ENCODE measurements around the gene HDLBP. TPM values are rescaled to one million over a fixed set of nuclear protein-coding genes. Genes with fewer than 3 reads are reported as not detected.

The HDLBP gene
- total RNA-seq, 4 donors from 2014 or later: 383 to 486 (median 444) TPM

GRCh38 chr2:241180495-241180894, 135.0 kb downstream of the HDLBP start:
- H3K4me1 ChIP-seq: no peaks in the 10 kb centered on the region
- no peaks in the 10 kb centered on the region for H3K27me3 ChIP-seq
- peaks cover 0 to 48% of the 10 kb centered on the region in 2 donors for H3K36me3 ChIP-seq
- no peak overlapping the region for H3K4me3 ChIP-seq
- no peaks in the 10 kb centered on the region for H3K9me3 ChIP-seq
- in situ Hi-C loops (cut with MboI; ENCODE audit: low sequenced_read_pairs in 4 of 4): no loop called here
- no peak for DNase-seq
- no peak for TF ChIP-seq CTCF (IDR thresholded peaks at IDR 0.05 in 4 of 5, conservative IDR thresholded peaks at IDR 0.05 in 1 of 5)
- TF ChIP-seq POLR2A (IDR thresholded peaks at IDR 0.05): no peak
- no peak overlapping the region for H3K27ac ChIP-seq
- intact Hi-C loops (cut with DNase I; ENCODE audit: low total_unique reads): no loop called here
- no peak for ATAC-seq

GRCh38 chr2:241179899-241180298, 135.6 kb downstream of the HDLBP start:
- Histone ChIP-seq H3K36me3 (peaks cover 0 to 54% of the 10 kb centered on the region in 2 donors), H3K27ac (no peak overlapping the region)
- TF ChIP-seq POLR2A (IDR thresholded peaks at IDR 0.05) (no peak), CTCF (IDR thresholded peaks at IDR 0.05 in 4 of 5, conservative IDR thresholded peaks at IDR 0.05 in 1 of 5) (no peak)

GRCh38 chr2:241178961-241179360, 136.5 kb downstream of the HDLBP start:
- Histone ChIP-seq H3K4me3 (no peak overlapping the region), H3K4me1 (no peaks in the 10 kb centered on the region), H3K9me3 (no peaks in the 10 kb centered on the region), H3K27me3 (no peaks in the 10 kb centered on the region), H3K36me3 (peaks cover 0 to 55% of the 10 kb centered on the region in 2 donors), H3K27ac (no peak overlapping the region)
- ATAC-seq (no peak), DNase-seq (no peak)
- intact Hi-C loops (cut with DNase I; ENCODE audit: low total_unique reads): no loop called here
- TF ChIP-seq CTCF (IDR thresholded peaks at IDR 0.05 in 4 of 5, conservative IDR thresholded peaks at IDR 0.05 in 1 of 5): no peak
- TF ChIP-seq POLR2A (IDR thresholded peaks at IDR 0.05): no peak
- in situ Hi-C loops (cut with MboI; ENCODE audit: low sequenced_read_pairs in 4 of 4): no loop called here

More at GRCh38 chr2:241179899-241180298, 135.6 kb downstream of the HDLBP start:
- no peak overlapping the region for H3K4me3 ChIP-seq
- DNase-seq: no peak
- no peak for ATAC-seq
- no peaks in the 10 kb centered on the region for H3K9me3 ChIP-seq
- H3K4me1 ChIP-seq: no peaks in the 10 kb centered on the region
- in situ Hi-C loops (cut with MboI; ENCODE audit: low sequenced_read_pairs in 4 of 4) (no loop called here), intact Hi-C loops (cut with DNase I; ENCODE audit: low total_unique reads) (no loop called here)
- H3K27me3 ChIP-seq: no peaks in the 10 kb centered on the region

GRCh38 chr2:241177526-241178334, 137.7 kb downstream of the HDLBP start:
- TF ChIP-seq CTCF (IDR thresholded peaks at IDR 0.05 in 4 of 5, conservative IDR thresholded peaks at IDR 0.05 in 1 of 5) (no peak), POLR2A (IDR thresholded peaks at IDR 0.05) (no peak)
- in situ Hi-C loops (cut with MboI; ENCODE audit: low sequenced_read_pairs in 4 of 4) (no loop called here), intact Hi-C loops (cut with DNase I; ENCODE audit: low total_unique reads) (no loop called here)
- ATAC-seq: no peak
- Histone ChIP-seq H3K36me3 (peaks cover 0 to 47% of the 10 kb centered on the region in 2 donors), H3K9me3 (no peaks in the 10 kb centered on the region), H3K27me3 (no peaks in the 10 kb centered on the region), H3K27ac (no peak overlapping the region), H3K4me1 (no peaks in the 10 kb centered on the region), H3K4me3 (no peak overlapping the region)
- no peak for DNase-seq

Other genes with a start within 250 kb of the HDLBP start
- 10 to 100 TPM; 21.8 to 49.3 (median 37.0) TPM for gene MTERF4, start 213.4 kb downstream of the HDLBP start, total RNA-seq
- under 1 TPM; 0.10 to 0.36 (median 0.28) TPM for gene PASK, start 166.2 kb downstream of the HDLBP start, total RNA-seq
- 10 to 100 TPM; 58.6 to 87.8 (median 67.2) TPM for gene PPP1R7, start 165.2 kb downstream of the HDLBP start, total RNA-seq
- under 1 TPM; 0.10 to 0.62 (median 0.24) TPM for gene ANO7, start 127.0 kb downstream of the HDLBP start, total RNA-seq
- 100 to 1,000 TPM in 2 of 4 donors, 10 to 100 TPM in 2; 81.3 to 130 (median 99.3) TPM for gene SEPTIN2, start 253 bp upstream of the HDLBP start, total RNA-seq
- gene FARP2, start 40.6 kb upstream of the HDLBP start, total RNA-seq: 10 to 100 TPM; 10.7 to 20.1 (median 13.6) TPM
- gene STK25, start 192.9 kb upstream of the HDLBP start, total RNA-seq: 100 to 1,000 TPM; 407 to 555 (median 524) TPM
- gene BOK, start 243.1 kb upstream of the HDLBP start, total RNA-seq: 1 to 10 TPM in 3 of 4 donors, under 1 TPM in 1; 0.92 to 4.7 (median 2.3) TPM

All from gastrocnemius medialis (tissue), 4 donors.